GM23338 (cell line): ENCODE measurements around the gene PAK4. TPM values are rescaled to one million over a fixed set of nuclear protein-coding genes. Genes with fewer than 3 reads are reported as not detected.

Experiments used
- ATAC-seq: fragments of 200-7000 bp; cut with Tn5 transposase; 3 replicates; pipeline ENCODE4 v1.9.1; 2020
- DNase-seq: peaks from one replicate; pipeline ENCODE4 v3.0.0-alpha.2; 2015; ENCODE audit warnings: low spot score
- H2AFZ ChIP-seq: fragments of 200-600 bp; sonication (generic); 2 replicates; pipeline ENCODE4 v1.8.0; 2016; ENCODE audit warnings: antibody characterized with exemption, mild to moderate bottlenecking, moderate library complexity
- H3F3A ChIP-seq: fragments of 200-600 bp; sonication (generic); replicated peaks from 2 replicates; pipeline ENCODE4 v1.8.0; 2017; ENCODE audit warnings: antibody characterized with exemption, mixed run types, low read depth
- H3K27ac ChIP-seq: fragments of 200-600 bp; sonication (generic); 2 replicates; pipeline ENCODE4 v1.6.1; 2016; ENCODE audit warnings: low read depth
- H3K27me3 ChIP-seq: fragments of 200-600 bp; sonication (generic); 2 replicates; pipeline ENCODE4 v1.8.0; 2016; ENCODE audit warnings: mild to moderate bottlenecking, mixed run types, moderate library complexity; ENCODE audit not compliant: insufficient read depth
- H3K36me3 ChIP-seq: fragments of 200-600 bp; sonication (generic); 2 replicates; pipeline ENCODE4 v1.8.0; 2016; ENCODE audit warnings: mild to moderate bottlenecking; ENCODE audit not compliant: insufficient read depth
- H3K4me1 ChIP-seq: fragments of 200-600 bp; sonication (generic); 2 replicates; pipeline ENCODE4 v1.8.0; 2016; ENCODE audit warnings: mild to moderate bottlenecking, moderate library complexity; ENCODE audit not compliant: insufficient read depth
- H3K4me2 ChIP-seq: fragments of 200-600 bp; sonication (generic); 2 replicates; pipeline ENCODE4 v1.7.1; 2017; ENCODE audit warnings: mixed run types
- H3K4me3 ChIP-seq: fragments of 200-600 bp; sonication (generic); 2 replicates; pipeline ENCODE4 v1.6.1; 2016; ENCODE audit warnings: mixed run types
- H3K79me2 ChIP-seq: fragments of 200-600 bp; sonication (generic); replicated peaks from 2 replicates; pipeline ENCODE4 v1.8.0; 2017; ENCODE audit warnings: mild to moderate bottlenecking; ENCODE audit not compliant: insufficient read depth
- H3K9me2 ChIP-seq: fragments of 200-600 bp; sonication (generic); 2 replicates; pipeline ENCODE4 v1.8.0; 2017; ENCODE audit not compliant: insufficient read depth
- H4K20me1 ChIP-seq: fragments of 200-600 bp; sonication (generic); replicated peaks from 2 replicates; pipeline ENCODE4 v1.8.0; 2017; ENCODE audit warnings: mild to moderate bottlenecking; ENCODE audit not compliant: insufficient read depth
- H3K27ac Mint-ChIP-seq: 2 replicates; pipeline ENCODE4 v1.8.0; 2020; ENCODE audit warnings: inconsistent platforms, mild to moderate bottlenecking, moderate library complexity, mixed read lengths
- H3K27me3 Mint-ChIP-seq: 3 replicates; pipeline ENCODE4 v1.8.0; 2022; ENCODE audit warnings: low read depth, mild to moderate bottlenecking, moderate library complexity, mixed read lengths, inconsistent platforms; ENCODE audit not compliant: insufficient read depth, poor library complexity
- H3K36me3 Mint-ChIP-seq: 3 replicates; pipeline ENCODE4 v1.8.0; 2021; ENCODE audit warnings: low read depth, mild to moderate bottlenecking, inconsistent platforms, moderate library complexity, mixed read lengths
- H3K4me1 Mint-ChIP-seq: 3 replicates; pipeline ENCODE4 v1.8.0; 2020; ENCODE audit warnings: mild to moderate bottlenecking, inconsistent platforms, mixed read lengths
- H3K4me3 Mint-ChIP-seq: 3 replicates; pipeline ENCODE4 v1.8.0; 2021; ENCODE audit warnings: moderate library complexity, mild to moderate bottlenecking, inconsistent platforms, mixed read lengths
- H3K9me3 Mint-ChIP-seq: 3 replicates; pipeline ENCODE4 v1.8.0; 2020; ENCODE audit warnings: moderate library complexity, mild to moderate bottlenecking, inconsistent platforms, mixed read lengths
- CREB1 ChIP-seq: fragments of 250-450 bp; sonication (Bioruptor Pico); IDR thresholded peaks from 2 replicates; pipeline ENCODE4 v1.5.0; 2020; ENCODE audit warnings: low read depth, mild to moderate bottlenecking, moderate library complexity
- EZH2 ChIP-seq: fragments of 200-600 bp; sonication (generic); IDR thresholded peaks from one replicate; pipeline ENCODE4 v1.8.0; 2017; ENCODE audit warnings: antibody characterized with exemption, mild to moderate bottlenecking, low read depth; ENCODE audit not compliant: unreplicated experiment
- EZH2phosphoT487 ChIP-seq: fragments of 200-600 bp; sonication (generic); IDR thresholded peaks from one replicate; pipeline ENCODE4 v1.8.1; 2018; ENCODE audit warnings: antibody characterized with exemption; ENCODE audit not compliant: unreplicated experiment
- JUNB ChIP-seq: IDR thresholded peaks from one replicate; pipeline ENCODE4 v1.6.1; 2016; ENCODE audit warnings: antibody characterized with exemption; ENCODE audit not compliant: unreplicated experiment
- NANOG ChIP-seq: IDR thresholded peaks from 2 replicates; pipeline ENCODE4 v1.6.1; 2016; ENCODE audit warnings: antibody characterized with exemption, borderline replicate concordance
- POLR2AphosphoS5 ChIP-seq: IDR thresholded peaks from 2 replicates; pipeline ENCODE4 v1.6.1; 2016; ENCODE audit warnings: antibody characterized with exemption, low read depth
- REST ChIP-seq: IDR thresholded peaks from one replicate; pipeline ENCODE4 v1.6.1; 2018; ENCODE audit warnings: antibody characterized with exemption; ENCODE audit not compliant: unreplicated experiment
- STAT1 ChIP-seq: IDR thresholded peaks from one replicate; pipeline ENCODE4 v1.6.1; 2016; ENCODE audit warnings: antibody characterized with exemption; ENCODE audit not compliant: unreplicated experiment
- ZNF114 ChIP-seq: fragments of 250-450 bp; sonication (Bioruptor Pico); IDR thresholded peaks from 2 replicates; pipeline ENCODE4 v1.5.0; 2020; ENCODE audit warnings: mild to moderate bottlenecking, moderate library complexity
- ZNF331 ChIP-seq: fragments of 250-450 bp; sonication (Bioruptor Pico); IDR thresholded peaks from 2 replicates; pipeline ENCODE4 v1.5.0; 2020; ENCODE audit warnings: low read depth, mild to moderate bottlenecking, moderate library complexity
- ZNF462 ChIP-seq: fragments of 250-450 bp; sonication (Bioruptor Pico); IDR thresholded peaks from 2 replicates; pipeline ENCODE4 v1.5.0; 2020; ENCODE audit warnings: mild to moderate bottlenecking, moderate library complexity
- polyA plus RNA-seq: library from polyadenylated mRNA; unstranded; fragments of >200 nt; fragmentation: Nextera tagmentation; extraction: Ambion mirVana; gene quantifications from 2 replicates; pipeline ENCODE4 v1.2.1, GENCODE V29; 2016
- total RNA-seq: library from RNA; depleted of rRNA; stranded (reverse); fragments of >200 nt; shearing (Covaris generic); gene quantifications from 2 replicates; pipeline ENCODE4 v1.2.3, GENCODE V29; 2014
- TF ChIP-seq, protein P1 (sequence below), 2 experiments: fragments of 200-600 bp in 1 of 2; sonication (generic) in 1 of 2; conservative IDR thresholded peaks; 2 replicates each; pipeline versions ENCODE4 v1.5.1 to v1.6.1; 2016 to 2017; ENCODE audit warnings: antibody characterized with exemption in 2 of 2, low read depth in 2 of 2, mild to moderate bottlenecking in 2 of 2, moderate library complexity in 1 of 2
- TF ChIP-seq, protein P2 (sequence below): IDR thresholded peaks from 2 replicates; pipeline ENCODE4 v1.6.1; 2016; ENCODE audit warnings: antibody characterized with exemption

The PAK4 gene
- total and polyA plus RNA-seq, 2 experiments from 2014 or later, result 28.7 to 35.4 TPM

- H3K36me3 Mint-ChIP-seq, result no peaks in the 10 kb centered on the region
- Histone ChIP-seq H3K79me2 (no peaks in the 10 kb centered on the region), H3K27me3 (no peaks in the 10 kb centered on the region), H2AFZ (no peak overlapping the region), H4K20me1 (no peaks in the 10 kb centered on the region), H3K9me2 (no peaks in the 10 kb centered on the region), H3K36me3 (no peaks in the 10 kb centered on the region), H3K27ac (no peak overlapping the region), H3K4me2 (no peak overlapping the region), H3F3A (no peaks in the 10 kb centered on the region), H3K4me3 (no peak overlapping the region), H3K4me1 (no peaks in the 10 kb centered on the region)
- TF ChIP-seq, protein P1, sequence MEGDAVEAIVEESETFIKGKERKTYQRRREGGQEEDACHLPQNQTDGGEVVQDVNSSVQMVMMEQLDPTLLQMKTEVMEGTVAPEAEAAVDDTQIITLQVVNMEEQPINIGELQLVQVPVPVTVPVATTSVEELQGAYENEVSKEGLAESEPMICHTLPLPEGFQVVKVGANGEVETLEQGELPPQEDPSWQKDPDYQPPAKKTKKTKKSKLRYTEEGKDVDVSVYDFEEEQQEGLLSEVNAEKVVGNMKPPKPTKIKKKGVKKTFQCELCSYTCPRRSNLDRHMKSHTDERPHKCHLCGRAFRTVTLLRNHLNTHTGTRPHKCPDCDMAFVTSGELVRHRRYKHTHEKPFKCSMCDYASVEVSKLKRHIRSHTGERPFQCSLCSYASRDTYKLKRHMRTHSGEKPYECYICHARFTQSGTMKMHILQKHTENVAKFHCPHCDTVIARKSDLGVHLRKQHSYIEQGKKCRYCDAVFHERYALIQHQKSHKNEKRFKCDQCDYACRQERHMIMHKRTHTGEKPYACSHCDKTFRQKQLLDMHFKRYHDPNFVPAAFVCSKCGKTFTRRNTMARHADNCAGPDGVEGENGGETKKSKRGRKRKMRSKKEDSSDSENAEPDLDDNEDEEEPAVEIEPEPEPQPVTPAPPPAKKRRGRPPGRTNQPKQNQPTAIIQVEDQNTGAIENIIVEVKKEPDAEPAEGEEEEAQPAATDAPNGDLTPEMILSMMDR (conservative IDR thresholded peaks at IDR 0.05; ENCODE audit: low read depth in 2 of 2), result no peak
- TF ChIP-seq, protein P2, sequence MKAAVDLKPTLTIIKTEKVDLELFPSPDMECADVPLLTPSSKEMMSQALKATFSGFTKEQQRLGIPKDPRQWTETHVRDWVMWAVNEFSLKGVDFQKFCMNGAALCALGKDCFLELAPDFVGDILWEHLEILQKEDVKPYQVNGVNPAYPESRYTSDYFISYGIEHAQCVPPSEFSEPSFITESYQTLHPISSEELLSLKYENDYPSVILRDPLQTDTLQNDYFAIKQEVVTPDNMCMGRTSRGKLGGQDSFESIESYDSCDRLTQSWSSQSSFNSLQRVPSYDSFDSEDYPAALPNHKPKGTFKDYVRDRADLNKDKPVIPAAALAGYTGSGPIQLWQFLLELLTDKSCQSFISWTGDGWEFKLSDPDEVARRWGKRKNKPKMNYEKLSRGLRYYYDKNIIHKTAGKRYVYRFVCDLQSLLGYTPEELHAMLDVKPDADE, result no peak
- TF ChIP-seq JUNB (no peak), ZNF331 (CRISPR knock-in tag) (no peak), EZH2 (no peak), ZNF462 (CRISPR knock-in tag) (no peak), POLR2AphosphoS5 (no peak), REST (no peak), ZNF114 (no peak), NANOG (no peak), STAT1 (no peak), CREB1 (CRISPR knock-in tag) (no peak), EZH2phosphoT487 (no peak)
- no peak overlapping the region for H3K4me3 Mint-ChIP-seq
- ATAC-seq (no peak), DNase-seq (no peak)
- no peaks in the 10 kb centered on the region for H3K9me3 Mint-ChIP-seq
- no peak overlapping the region for H3K27ac Mint-ChIP-seq
- H3K27me3 Mint-ChIP-seq, result peaks cover 14% of the 10 kb centered on the region
- peaks cover 5% of the 10 kb centered on the region for H3K4me1 Mint-ChIP-seq
Observed at GRCh38 chr19:39115105-39115847, 10.3 kb upstream of the PAK4 start.
